Keratinocyte (primary cell): ENCODE measurements around the gene KCNMA1. TPM values are rescaled to one million over a fixed set of nuclear protein-coding genes. Genes with fewer than 3 reads are reported as not detected.

Experiments
- DNase-seq: peaks from one replicate; pipeline ENCODE4 v3.0.0-alpha.2; 2011; ENCODE audit warnings: low read depth, missing footprints, low spot score
- FAIRE-seq: peaks from 2 replicates; lab custom pipeline; 2011; peaks lifted over from hg19 to GRCh38; lab: Jason Lieb, UNC
- H2AFZ ChIP-seq: 2 replicates; pipeline ENCODE4 v1.6.0; 2012; ENCODE audit warnings: low read length, control low read depth, inconsistent platforms; ENCODE audit not compliant: control insufficient read depth
- H3K27ac ChIP-seq: 2 replicates; pipeline ENCODE4 v1.5.1; 2011; ENCODE audit warnings: low read length; ENCODE audit not compliant: control insufficient read depth, insufficient read depth
- H3K27me3 ChIP-seq: 3 replicates; pipeline ENCODE4 v1.6.0; 2011; ENCODE audit warnings: low read length; ENCODE audit not compliant: control insufficient read depth, insufficient read depth; ENCODE audit errors: extremely low read depth
- H3K36me3 ChIP-seq, 2 experiments: 2 replicates in 1 of 2; 3 replicates in 1 of 2; pipeline ENCODE4 v1.5.1; 2011; ENCODE audit warnings: low read length in 2 of 2, mild to moderate bottlenecking in 1 of 2; ENCODE audit not compliant: control insufficient read depth in 2 of 2, insufficient read depth in 2 of 2; ENCODE audit errors: extremely low read depth in 1 of 2
- H3K4me1 ChIP-seq: 3 replicates; pipeline ENCODE4 v1.5.1; 2011; ENCODE audit warnings: low read length; ENCODE audit not compliant: control insufficient read depth, insufficient read depth; ENCODE audit errors: extremely low read depth
- H3K4me2 ChIP-seq: 3 replicates; pipeline ENCODE4 v1.6.0; 2011; ENCODE audit warnings: low read depth, low read length; ENCODE audit not compliant: control insufficient read depth, insufficient read depth; ENCODE audit errors: extremely low read depth
- H3K4me3 ChIP-seq, 3 experiments: fragments of 200-600 bp in 1 of 3; sonication (generic) in 1 of 3; 2 replicates in 2 of 3; 3 replicates in 1 of 3; pipeline ENCODE4 v1.5.1; 2011 to 2016; ENCODE audit warnings: low read length in 3 of 3, mild to moderate bottlenecking in 3 of 3, control low read depth in 2 of 3, inconsistent platforms in 1 of 3, low read depth in 1 of 3, mixed read lengths in 1 of 3, mixed run types in 1 of 3, moderate library complexity in 1 of 3; ENCODE audit not compliant: control insufficient read depth in 2 of 3, insufficient read depth in 2 of 3; ENCODE audit errors: extremely low read depth in 1 of 3
- H3K79me2 ChIP-seq: 2 replicates; pipeline ENCODE4 v1.6.0; 2012; ENCODE audit warnings: low read length; ENCODE audit not compliant: control insufficient read depth, insufficient read depth
- H3K9ac ChIP-seq: 3 replicates; pipeline ENCODE4 v1.6.0; 2011; ENCODE audit warnings: low read length; ENCODE audit not compliant: control insufficient read depth, insufficient read depth; ENCODE audit errors: extremely low read depth
- H3K9me1 ChIP-seq: 3 replicates; pipeline ENCODE4 v1.6.0; 2011; ENCODE audit warnings: low read length; ENCODE audit not compliant: control insufficient read depth, insufficient read depth; ENCODE audit errors: extremely low read depth
- H3K9me3 ChIP-seq: 2 replicates; pipeline ENCODE4 v1.5.1; 2012; ENCODE audit warnings: low read depth, low read length; ENCODE audit not compliant: control insufficient read depth
- H4K20me1 ChIP-seq: 3 replicates; pipeline ENCODE4 v1.6.0; 2011; ENCODE audit warnings: low read length; ENCODE audit not compliant: control insufficient read depth, insufficient read depth; ENCODE audit errors: extremely low read depth
- EZH2 ChIP-seq: IDR thresholded peaks from one replicate; pipeline ENCODE4 v1.6.1; 2012; ENCODE audit warnings: inconsistent platforms, mild to moderate bottlenecking, low read length, moderate library complexity
- dilution Hi-C: fragments of 300-500 bp; cut with MboI; formaldehyde crosslinking; loops from one replicate; pipeline ENCODE4 v1.7.0; 2020; ENCODE audit warnings: low sequenced_read_pairs; ENCODE audit not compliant: extremely low pct_ligation_motif_present
- polyA plus RNA-seq, 5 experiments: library from polyadenylated mRNA; depleted of rRNA in 3 of 5; stranded (reverse) in 3 of 5; stranded (forward) in 1 of 5; unstranded in 1 of 5; fragments of >200 nt; gene quantifications; 1 replicate in 1 of 5; 2 replicates in 3 of 5; 3 replicates in 1 of 5; pipeline versions ENCODE4 v1.2.1 to v1.2.3, GENCODE V29; 2011 to 2012; ENCODE audit warnings: missing spikeins in 2 of 5, low read depth in 1 of 5, low replicate concordance in 1 of 5
- TF ChIP-seq, protein P1 (sequence below), 3 experiments: IDR thresholded peaks in 1 of 3; conservative IDR thresholded peaks in 1 of 3; optimal IDR thresholded peaks in 1 of 3; 2 replicates in 2 of 3; 3 replicates in 1 of 3; pipeline versions ENCODE3 to v1.5.1; 2011; ENCODE audit warnings: low read length in 3 of 3, mild to moderate bottlenecking in 3 of 3, moderate library complexity in 2 of 3, control low read depth in 1 of 3, inconsistent platforms in 1 of 3; ENCODE audit not compliant: insufficient read depth in 2 of 3; ENCODE audit errors: extremely low read depth in 1 of 3

Gene KCNMA1
- polyA plus RNA-seq, 1 donor (not counting 4 experiments of a cell fraction or from before 2014, with no cell fraction given): 6.3 TPM

DNA sequence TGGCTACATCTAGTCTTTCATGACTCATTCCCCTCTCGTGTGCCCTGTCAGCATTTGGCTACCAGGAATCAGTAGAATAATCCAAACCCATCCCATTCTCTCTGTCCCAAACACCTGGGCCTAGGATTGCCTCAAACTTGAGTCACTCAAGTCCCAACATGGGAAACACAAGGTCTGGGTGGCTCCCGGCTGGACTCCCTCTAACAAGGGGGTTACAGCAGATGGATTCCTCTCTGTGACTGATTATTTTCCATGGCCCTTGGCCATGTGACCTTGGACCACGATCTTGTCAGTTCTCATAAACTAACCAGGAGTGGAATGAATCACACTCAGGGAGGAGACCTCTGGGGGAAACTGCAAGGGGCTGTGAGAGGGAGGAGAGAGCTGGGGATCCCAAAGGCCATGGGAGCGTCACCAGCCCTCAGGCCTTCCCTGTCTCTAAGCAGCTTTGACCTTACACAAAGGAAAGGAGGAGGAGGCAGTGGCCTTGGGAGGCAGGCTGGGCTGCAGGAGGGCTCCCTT, 533.1 kb downstream of the KCNMA1 start:
- no peak overlapping the region for H3K4me2 ChIP-seq
- no peak overlapping the region for H3K9ac ChIP-seq
- no peaks in the 10 kb centered on the region for H3K4me1 ChIP-seq
- H3K4me3 ChIP-seq: no peak overlapping the region
- H3K79me2 ChIP-seq: no peaks in the 10 kb centered on the region
- H3K27ac ChIP-seq: no peak overlapping the region
- TF ChIP-seq, protein P1, sequence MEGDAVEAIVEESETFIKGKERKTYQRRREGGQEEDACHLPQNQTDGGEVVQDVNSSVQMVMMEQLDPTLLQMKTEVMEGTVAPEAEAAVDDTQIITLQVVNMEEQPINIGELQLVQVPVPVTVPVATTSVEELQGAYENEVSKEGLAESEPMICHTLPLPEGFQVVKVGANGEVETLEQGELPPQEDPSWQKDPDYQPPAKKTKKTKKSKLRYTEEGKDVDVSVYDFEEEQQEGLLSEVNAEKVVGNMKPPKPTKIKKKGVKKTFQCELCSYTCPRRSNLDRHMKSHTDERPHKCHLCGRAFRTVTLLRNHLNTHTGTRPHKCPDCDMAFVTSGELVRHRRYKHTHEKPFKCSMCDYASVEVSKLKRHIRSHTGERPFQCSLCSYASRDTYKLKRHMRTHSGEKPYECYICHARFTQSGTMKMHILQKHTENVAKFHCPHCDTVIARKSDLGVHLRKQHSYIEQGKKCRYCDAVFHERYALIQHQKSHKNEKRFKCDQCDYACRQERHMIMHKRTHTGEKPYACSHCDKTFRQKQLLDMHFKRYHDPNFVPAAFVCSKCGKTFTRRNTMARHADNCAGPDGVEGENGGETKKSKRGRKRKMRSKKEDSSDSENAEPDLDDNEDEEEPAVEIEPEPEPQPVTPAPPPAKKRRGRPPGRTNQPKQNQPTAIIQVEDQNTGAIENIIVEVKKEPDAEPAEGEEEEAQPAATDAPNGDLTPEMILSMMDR (optimal IDR thresholded peaks at IDR 0.05 in 1 of 3, IDR thresholded peaks at IDR 0.05 in 1 of 3, conservative IDR thresholded peaks at IDR 0.05 in 1 of 3; ENCODE audit: extremely low read depth in 1 of 3, insufficient read depth in 2 of 3, low read length in 3 of 3): no peak
- TF ChIP-seq EZH2: no peak
- H3K27me3 ChIP-seq: no peaks in the 10 kb centered on the region
- H3K36me3 ChIP-seq: no peaks in the 10 kb centered on the region
- H4K20me1 ChIP-seq: no peaks in the 10 kb centered on the region
- no peaks in the 10 kb centered on the region for H3K9me3 ChIP-seq
- DNase-seq (no peak), FAIRE-seq (no peak)
- dilution Hi-C loops: no loop called here
- H3K9me1 ChIP-seq: no peaks in the 10 kb centered on the region
- H2AFZ ChIP-seq: no peak overlapping the region

DNA sequence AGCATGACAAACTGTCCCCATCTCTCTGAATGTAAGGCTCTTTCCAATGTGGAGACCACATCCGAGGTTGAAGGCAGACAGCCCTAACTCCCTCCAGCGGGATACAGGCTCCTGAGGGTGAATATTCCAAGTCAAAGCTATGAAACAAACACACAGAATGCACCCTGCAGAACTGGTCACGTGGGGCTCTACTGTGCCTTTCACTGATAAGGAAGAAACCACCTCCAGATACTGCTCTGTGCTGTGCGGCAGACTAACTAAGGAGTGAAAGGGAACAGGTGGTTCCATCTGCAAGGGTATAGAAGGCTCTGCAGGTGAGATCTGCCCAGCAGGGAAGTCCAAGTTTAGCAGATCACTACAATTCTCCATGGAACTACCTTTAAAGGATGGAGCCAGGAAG, 534.4 kb downstream of the KCNMA1 start:
- Histone ChIP-seq H3K4me3 (no peak overlapping the region), H3K79me2 (no peaks in the 10 kb centered on the region), H3K9ac (no peak overlapping the region), H3K9me1 (no peaks in the 10 kb centered on the region), H3K4me2 (no peak overlapping the region), H3K27ac (no peak overlapping the region), H3K36me3 (no peaks in the 10 kb centered on the region), H3K9me3 (no peaks in the 10 kb centered on the region), H4K20me1 (no peaks in the 10 kb centered on the region), H3K27me3 (no peaks in the 10 kb centered on the region), H3K4me1 (no peaks in the 10 kb centered on the region), H2AFZ (no peak overlapping the region)
- dilution Hi-C loops: no loop called here
- no peak for DNase-seq
- no peak for FAIRE-seq
- TF ChIP-seq, protein P1 (optimal IDR thresholded peaks at IDR 0.05 in 1 of 3, IDR thresholded peaks at IDR 0.05 in 1 of 3, conservative IDR thresholded peaks at IDR 0.05 in 1 of 3; ENCODE audit: extremely low read depth in 1 of 3, insufficient read depth in 2 of 3, low read length in 3 of 3): no peak
- no peak for TF ChIP-seq EZH2
